GM23248 (cell line): ENCODE data around the gene PTCD3.

Experiments
- EZH2 ChIP-seq: fragments of 200-600 bp; sonication (generic); IDR thresholded peaks from 2 replicates; pipeline ENCODE4 v1.6.1; 2018; ENCODE audit warnings: antibody characterized with exemption, mild to moderate bottlenecking; ENCODE audit not compliant: insufficient read depth, poor library complexity, severe bottlenecking
- EZH2phosphoT487 ChIP-seq: fragments of 200-600 bp; sonication (generic); IDR thresholded peaks from 2 replicates; pipeline ENCODE4 v1.6.1; 2018; ENCODE audit warnings: antibody characterized with exemption, moderate library complexity, mild to moderate bottlenecking, low read depth; ENCODE audit not compliant: insufficient read depth

DNA sequence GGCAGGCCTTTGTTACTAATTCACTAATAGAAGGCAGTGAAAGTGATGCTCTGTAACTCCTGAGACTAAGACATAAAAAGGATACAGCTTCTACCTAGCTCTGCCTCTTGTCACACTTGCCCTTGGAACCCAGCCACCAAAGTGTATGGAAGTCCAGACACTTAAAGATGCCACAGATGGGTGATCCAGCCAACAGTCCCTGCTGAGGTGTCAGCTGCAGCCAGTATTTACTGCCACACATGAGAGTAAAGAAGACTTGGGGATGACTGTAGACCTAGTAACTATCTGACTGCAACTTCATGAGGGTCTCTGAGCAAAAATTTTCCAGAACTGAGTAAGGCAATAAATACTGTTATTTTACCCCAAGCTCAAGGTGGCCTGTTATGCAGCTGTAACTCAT, 80.4 kb downstream of the PTCD3 start:
- no peak for TF ChIP-seq EZH2phosphoT487
- no peak for TF ChIP-seq EZH2
